SK-N-SH (cell line): ENCODE measurements around the gene GPER1. TPM values are rescaled to one million over a fixed set of nuclear protein-coding genes. Genes with fewer than 3 reads are reported as not detected.

ENCODE experiments used
- CTCF ChIA-PET: fragments of 300-600, 350-600 bp; formaldehyde crosslinking; extraction: SDS; loops from one replicate; lab custom pipeline; 2021; lab: Yijun Ruan, JAX
- POLR2A ChIA-PET: fragments of 350-600 bp; sonication (Branson Sonifier 250); formaldehyde crosslinking; extraction: SDS; loops from one replicate; lab custom pipeline; 2020; ENCODE audit warnings: antibody characterized with exemption, inconsistent platforms; lab: Yijun Ruan, JAX
- DNase-seq: peaks from one replicate; pipeline ENCODE4 v3.0.0; 2012
- H2AFZ ChIP-seq: fragments of 200-600 bp; sonication (generic); 2 replicates; pipeline ENCODE4 v1.8.1; 2016; ENCODE audit warnings: antibody characterized with exemption, mild to moderate bottlenecking, low read depth
- H3F3A ChIP-seq: fragments of 200-600 bp; sonication (generic); replicated peaks from 2 replicates; pipeline ENCODE3; 2016; ENCODE audit warnings: antibody characterized with exemption, mild to moderate bottlenecking; ENCODE audit not compliant: insufficient read depth
- H3K27ac ChIP-seq, 2 experiments: fragments of 200-500 bp in 1 of 2; fragments of 200-600 bp in 1 of 2; sonication (Bioruptor generic) in 1 of 2; sonication (generic), shearing (Covaris generic) in 1 of 2; 2 replicates each; pipeline versions ENCODE4 v1.5.1 to v1.6.1; 2014 to 2016; ENCODE audit warnings: low read depth in 2 of 2, inconsistent platforms in 1 of 2, low read length in 1 of 2, mild to moderate bottlenecking in 1 of 2, mixed read lengths in 1 of 2
- H3K27me3 ChIP-seq: fragments of 200-600 bp; sonication (generic), shearing (Covaris generic); 2 replicates; pipeline ENCODE4 v1.6.1; 2016; ENCODE audit warnings: mixed run types; ENCODE audit not compliant: insufficient read depth
- H3K36me3 ChIP-seq, 2 experiments: fragments of 200-500 bp in 1 of 2; fragments of 200-600 bp in 1 of 2; sonication (Bioruptor generic) in 1 of 2; sonication (generic) in 1 of 2; replicated peaks in 1 of 2; 2 replicates each; pipeline versions ENCODE3 to v1.5.1; 2014 to 2016; ENCODE audit warnings: low read length in 1 of 2, mild to moderate bottlenecking in 1 of 2; ENCODE audit not compliant: insufficient read depth in 2 of 2, control insufficient read depth in 1 of 2
- H3K4me1 ChIP-seq, 2 experiments: fragments of 200-500 bp in 1 of 2; fragments of 200-600 bp in 1 of 2; sonication (Bioruptor generic) in 1 of 2; sonication (generic), shearing (Covaris generic) in 1 of 2; 2 replicates each; pipeline versions ENCODE4 v1.5.1 to v1.6.1; 2014 to 2016; ENCODE audit warnings: low read depth in 1 of 2, low read length in 1 of 2, mixed run types in 1 of 2; ENCODE audit not compliant: insufficient read depth in 2 of 2, control insufficient read depth in 1 of 2
- H3K4me2 ChIP-seq: fragments of 200-600 bp; sonication (generic), shearing (Covaris generic); 2 replicates; pipeline ENCODE4 v1.6.1; 2017; ENCODE audit warnings: mixed run types
- H3K4me3 ChIP-seq, 2 experiments: fragments of 200-500 bp in 1 of 2; fragments of 200-600 bp in 1 of 2; sonication (Bioruptor generic) in 1 of 2; sonication (generic), shearing (Covaris generic) in 1 of 2; 2 replicates each; pipeline versions ENCODE4 v1.5.1 to v1.8.1; 2014 to 2016; ENCODE audit warnings: low read depth in 2 of 2, inconsistent platforms in 1 of 2, low read length in 1 of 2, mild to moderate bottlenecking in 1 of 2, mixed read lengths in 1 of 2, moderate library complexity in 1 of 2
- H3K79me2 ChIP-seq: fragments of 200-600 bp; sonication (generic); 2 replicates; pipeline ENCODE4 v1.8.1; 2017; ENCODE audit warnings: mild to moderate bottlenecking; ENCODE audit not compliant: insufficient read depth
- H3K9ac ChIP-seq: fragments of 200-600 bp; sonication (generic); 2 replicates; pipeline ENCODE4 v1.6.1; 2017; ENCODE audit warnings: mixed run types
- H3K9me2 ChIP-seq: fragments of 200-600 bp; sonication (generic); 2 replicates; pipeline ENCODE4 v1.6.1; 2017; ENCODE audit warnings: mixed run types
- H3K9me3 ChIP-seq: fragments of 200-600 bp; sonication (generic); 2 replicates; pipeline ENCODE4 v1.6.1; 2017; ENCODE audit warnings: mixed run types, mild to moderate bottlenecking, moderate library complexity
- H4K20me1 ChIP-seq: fragments of 200-600 bp; sonication (generic); 2 replicates; pipeline ENCODE4 v1.6.1; 2017; ENCODE audit warnings: mild to moderate bottlenecking, mixed run types; ENCODE audit not compliant: insufficient read depth
- CHD2 ChIP-seq: fragments of 150-350 bp; IDR thresholded peaks from 2 replicates; pipeline ENCODE4 v1.6.1; 2018; ENCODE audit warnings: low read length; ENCODE audit not compliant: partially characterized antibody
- EZH2phosphoT487 ChIP-seq: fragments of 200-600 bp; sonication (generic); IDR thresholded peaks from 2 replicates; pipeline ENCODE4 v1.6.1; 2017; ENCODE audit warnings: low read depth, mixed run types, mild to moderate bottlenecking, antibody characterized with exemption, moderate library complexity, borderline replicate concordance
- FOXJ3 ChIP-seq: sonication (generic); formaldehyde crosslinking; IDR thresholded peaks from 2 replicates; pipeline ENCODE4 v1.5.1; 2020; ENCODE audit warnings: mild to moderate bottlenecking, missing genetic modification reagents
- JUND ChIP-seq: IDR thresholded peaks from 2 replicates; pipeline ENCODE4 v1.4.0; 2012
- MXI1 ChIP-seq: IDR thresholded peaks from 2 replicates; pipeline ENCODE4 v1.6.1; 2012; ENCODE audit warnings: mild to moderate bottlenecking, low read depth, low read length, improper control_type of control experiment
- NFIC ChIP-seq: IDR thresholded peaks from 2 replicates; pipeline ENCODE4 v1.4.0; 2012; ENCODE audit warnings: borderline replicate concordance
- RCOR1 ChIP-seq: fragments of 150-350 bp; IDR thresholded peaks from 2 replicates; pipeline ENCODE4 v1.6.1; 2017; ENCODE audit warnings: antibody characterized with exemption, low read length
- SMC3 ChIP-seq: IDR thresholded peaks from 2 replicates; pipeline ENCODE4 v1.6.1; 2012; ENCODE audit warnings: low read depth, low read length, improper control_type of control experiment
- USF1 ChIP-seq: IDR thresholded peaks from 2 replicates; pipeline ENCODE4 v1.4.0; 2012; ENCODE audit warnings: low read depth, borderline replicate concordance
- USF2 ChIP-seq: fragments of 150-350 bp; IDR thresholded peaks from 2 replicates; pipeline ENCODE4 v1.6.1; 2017; ENCODE audit warnings: antibody characterized with exemption, low read length, low read depth, borderline replicate concordance
- WGBS: methylation state at CpG from one replicate; pipeline ENCODE4 v1.1.6; 2017; ENCODE audit warnings: low lambda C conversion rate; 5-methylcytosine and 5-hydroxymethylcytosine counted together
- polyA plus RNA-seq, 3 experiments: library from polyadenylated mRNA; depleted of rRNA; stranded (reverse); fragments of >200 nt; gene quantifications; 2 replicates each; pipeline ENCODE4 v1.2.3, GENCODE V29; 2012

Gene GPER1
- polyA plus RNA-seq, 1 of the 3 experiments (the other 2 are of a cell fraction) = 6.4 TPM

- Histone ChIP-seq H3K9ac (no peak overlapping the region), H2AFZ (no peak overlapping the region), H3K27ac (peak overlapping the region in 1 of 2 experiments; percentile 71; a peak in 2 of 4 replicates), H3K79me2 (no peaks in the 10 kb centered on the region; the same call in none of the 2 replicates), H4K20me1 (peaks cover 17% of the 10 kb centered on the region), H3K4me2 (peak overlapping the region; percentile 53; the same call in 1 of the 2 replicates), H3K9me2 (no peaks in the 10 kb centered on the region), H3K4me1 (peaks cover 16 to 48% of the 10 kb centered on the region in 2 experiments), H3K9me3 (no peaks in the 10 kb centered on the region), H3K27me3 (no peaks in the 10 kb centered on the region)
- peak; percentile 91 for DNase-seq
- POLR2A ChIA-PET = interaction anchor here (0.6 to 1.5 kb wide), 3 partner anchors 11 to 820 kb away, joined by 3 to 6 read pairs (median 4); no protein-coding TSS in a partner anchor
- CTCF ChIA-PET = interaction anchor here (1.0 to 27.8 kb wide), 5 partner anchors 12 to 46 kb away, joined by 3 to 756 read pairs (median 8); no protein-coding TSS in a partner anchor
- no peak for TF ChIP-seq SMC3
- no peak for TF ChIP-seq USF1
- TF ChIP-seq MXI1 = peak; percentile 93
- TF ChIP-seq CHD2 = peak; percentile 41
- peak; percentile 45; the same call in 1 of the 2 replicates for TF ChIP-seq RCOR1
- TF ChIP-seq, all 33 proteins: peak for 3
- Histone ChIP-seq H3K36me3 (peaks cover 0 to 2% of the 10 kb centered on the region in 2 experiments), H3K4me3 (no peak overlapping the region), H3F3A (peaks cover 21% of the 10 kb centered on the region)
- WGBS = 35% methylated on average over 16 of the region's 16 CpGs
Observed at GRCh38 chr7:1040790-1041189, 47.1 kb upstream of the GPER1 start.

GRCh38 chr7:1041551-1042491, 46.1 kb upstream of the GPER1 start:
- no peak overlapping the region for H3K9ac ChIP-seq
- peaks cover 21% of the 10 kb centered on the region for H3F3A ChIP-seq
- no peaks in the 10 kb centered on the region for H3K9me2 ChIP-seq
- no peaks in the 10 kb centered on the region for H3K9me3 ChIP-seq
- CTCF ChIA-PET = interaction anchor here (0.8 to 27.8 kb wide), 10 partner anchors 13 to 119 kb away, joined by 3 to 756 read pairs (median 6); no protein-coding TSS in a partner anchor
- POLR2A ChIA-PET = interaction anchor here (1.5 kb wide), 1 partner anchor 12 kb away, joined by 6 read pairs; no protein-coding TSS in a partner anchor
- H3K36me3 ChIP-seq = no peaks in the 10 kb centered on the region
- no peaks in the 10 kb centered on the region for H3K27me3 ChIP-seq
- H3K4me3 ChIP-seq = no peak overlapping the region
- H3K4me1 ChIP-seq = peaks cover 16 to 57% of the 10 kb centered on the region in 2 experiments
- no peak overlapping the region for H2AFZ ChIP-seq
- peaks cover 27% of the 10 kb centered on the region for H4K20me1 ChIP-seq
- no peaks in the 10 kb centered on the region; the same call in none of the 2 replicates for H3K79me2 ChIP-seq
- peak overlapping the region in 1 of 2 experiments; percentile 71; a peak in 2 of 4 replicates for H3K27ac ChIP-seq
- TF ChIP-seq CHD2 (no peak), FOXJ3 (CRISPR knock-in tag) (no peak), MXI1 (no peak), EZH2phosphoT487 (no peak), JUND (no peak), NFIC (no peak), USF2 (no peak)
- H3K4me2 ChIP-seq = no peak overlapping the region
- 91% methylated on average over 27 of the region's 40 CpGs for WGBS
- no peak for DNase-seq
